Measurements from ENCODE around the gene VWDE. TPM values are rescaled to one million over a fixed set of nuclear protein-coding genes. Genes with fewer than 3 reads are reported as not detected.

Gene VWDE
- polyA plus RNA-seq, 3 donors = not detected

GRCh38 chr7:12327922-12328321 lies 75.7 kb downstream of the VWDE start:
- 60% methylated on average over 1 of the region's 3 CpGs for WGBS (ENCODE audit: insufficient coverage)
- DNase-seq = no peak
- intact Hi-C loops (cut with micrococcal nuclease) = loop anchor here in 1 of 2 donors (10.0 kb wide), 1 partner anchor 263 kb away; no protein-coding TSS in a partner anchor
- Histone ChIP-seq H3K9ac (ENCODE audit: insufficient read depth, low read length, poor library complexity, severe bottlenecking) (no peak overlapping the region), H3K36me3 (replicated peaks in 1 of 2; ENCODE audit: control insufficient read depth in 1 of 2, insufficient read depth in 2 of 2, low read length in 2 of 2) (no peaks in the 10 kb centered on the region), H3K4me3 (replicated peaks in 1 of 3; ENCODE audit: low read depth in 2 of 3, low read length in 3 of 3) (no peak overlapping the region), H3K27me3 (ENCODE audit: control insufficient read depth in 2 of 2, insufficient read depth in 2 of 2, low read length in 2 of 2) (no peaks in the 10 kb centered on the region), H3K9me3 (replicated peaks in 1 of 2; ENCODE audit: control insufficient read depth in 1 of 2, insufficient read depth in 1 of 2, low read length in 2 of 2) (no peaks in the 10 kb centered on the region), H3K79me2 (ENCODE audit: insufficient read depth, low read length) (no peaks in the 10 kb centered on the region), H2AFZ (ENCODE audit: insufficient read depth, low read depth, low read length, poor library complexity, severe bottlenecking) (no peak overlapping the region), H4K20me1 (ENCODE audit: insufficient read depth, low read length) (no peaks in the 10 kb centered on the region), H3K27ac (ENCODE audit: low read depth in 1 of 2, low read length in 2 of 2) (no peak overlapping the region), H3K4me2 (replicated peaks; ENCODE audit: extremely low read depth, low read length, poor library complexity, severe bottlenecking) (no peak overlapping the region), H3K4me1 (ENCODE audit: control insufficient read depth in 1 of 2, insufficient read depth in 2 of 2, low read length in 2 of 2) (no peaks in the 10 kb centered on the region)
- Mint-ChIP-seq H3K27me3 (ENCODE audit: low read depth in 3 of 3) (no peaks in the 10 kb centered on the region), H3K4me1 (no peaks in the 10 kb centered on the region), H3K9me3 (no peaks in the 10 kb centered on the region), H3K36me3 (no peaks in the 10 kb centered on the region), H3K27ac (no peak overlapping the region), H3K4me3 (no peak overlapping the region)
- TF ChIP-seq CTCF (IDR thresholded peaks at IDR 0.05) = no peak

GRCh38 chr7:12325646-12326045 lies 78.0 kb downstream of the VWDE start:
- Histone ChIP-seq H3K27me3 (ENCODE audit: control insufficient read depth in 2 of 2, insufficient read depth in 2 of 2, low read length in 2 of 2) (no peaks in the 10 kb centered on the region), H3K9me3 (replicated peaks in 1 of 2; ENCODE audit: control insufficient read depth in 1 of 2, insufficient read depth in 1 of 2, low read length in 2 of 2) (no peaks in the 10 kb centered on the region), H3K27ac (ENCODE audit: low read depth in 1 of 2, low read length in 2 of 2) (no peak overlapping the region), H2AFZ (ENCODE audit: insufficient read depth, low read depth, low read length, poor library complexity, severe bottlenecking) (no peak overlapping the region), H3K4me3 (replicated peaks in 1 of 3; ENCODE audit: low read depth in 2 of 3, low read length in 3 of 3) (no peak overlapping the region), H4K20me1 (ENCODE audit: insufficient read depth, low read length) (no peaks in the 10 kb centered on the region), H3K4me2 (replicated peaks; ENCODE audit: extremely low read depth, low read length, poor library complexity, severe bottlenecking) (no peak overlapping the region), H3K79me2 (ENCODE audit: insufficient read depth, low read length) (no peaks in the 10 kb centered on the region), H3K36me3 (replicated peaks in 1 of 2; ENCODE audit: control insufficient read depth in 1 of 2, insufficient read depth in 2 of 2, low read length in 2 of 2) (no peaks in the 10 kb centered on the region), H3K4me1 (ENCODE audit: control insufficient read depth in 1 of 2, insufficient read depth in 2 of 2, low read length in 2 of 2) (no peaks in the 10 kb centered on the region), H3K9ac (ENCODE audit: insufficient read depth, low read length, poor library complexity, severe bottlenecking) (no peak overlapping the region)
- no peaks in the 10 kb centered on the region for H3K9me3 Mint-ChIP-seq
- intact Hi-C loops (cut with micrococcal nuclease) = loop anchor here in 1 of 2 donors (10.0 kb wide), 1 partner anchor 261 kb away; no protein-coding TSS in a partner anchor
- TF ChIP-seq CTCF (IDR thresholded peaks at IDR 0.05) = no peak
- no peaks in the 10 kb centered on the region for H3K27me3 Mint-ChIP-seq (ENCODE audit: low read depth in 3 of 3)
- H3K4me1 Mint-ChIP-seq = no peaks in the 10 kb centered on the region
- no peak overlapping the region for H3K4me3 Mint-ChIP-seq
- H3K27ac Mint-ChIP-seq = no peak overlapping the region
- no peaks in the 10 kb centered on the region for H3K36me3 Mint-ChIP-seq
- no peak for DNase-seq
